ENCODE data around the gene CCDC107. TPM values are rescaled to one million over a fixed set of nuclear protein-coding genes. Genes with fewer than 3 reads are reported as not detected.

Gene CCDC107
- total RNA-seq, 1 experiment from 2014 or later: 12.0 TPM

DNA sequence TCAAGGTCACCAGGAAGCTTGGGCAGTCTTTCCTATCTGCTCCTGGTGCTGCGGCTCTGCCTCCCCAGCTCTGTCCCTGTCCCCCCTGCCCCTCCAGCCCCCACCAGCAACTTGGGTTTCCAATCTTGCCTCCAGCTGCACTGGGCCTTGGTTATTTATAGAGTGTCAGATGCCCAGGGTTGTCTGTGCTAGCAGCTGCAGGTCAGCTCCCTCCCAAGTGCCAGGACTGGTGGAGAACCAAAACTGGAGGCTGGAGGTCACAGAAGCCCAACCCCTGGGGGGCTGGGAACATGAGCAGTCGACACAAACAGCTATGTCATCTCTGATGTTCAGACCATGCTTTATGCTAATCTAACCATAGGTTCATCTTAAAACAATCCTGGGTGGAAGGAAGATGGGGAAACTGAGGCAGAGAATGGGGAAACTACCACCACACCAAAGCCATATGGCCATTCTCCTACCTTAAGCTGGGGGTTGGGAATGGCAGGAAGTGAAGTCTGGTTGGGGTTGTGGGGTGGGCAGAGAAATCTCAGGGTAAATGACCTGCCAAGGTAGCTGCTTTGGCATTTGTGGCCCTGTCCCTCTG is 30.0 kb downstream of the CCDC107 start:
- Histone ChIP-seq H4K8ac (replicated peaks; ENCODE audit: insufficient read length, low read depth, low read length) (no peak overlapping the region), H3K14ac (ENCODE audit: insufficient read depth, low read length) (no peak overlapping the region), H2AK5ac (ENCODE audit: insufficient read length, low read length) (no peak overlapping the region), H3T11ph (ENCODE audit: low read length) (no peak overlapping the region), H2BK15ac (ENCODE audit: low read depth, low read length) (no peak overlapping the region), H2AFZ (ENCODE audit: low read length) (no peak overlapping the region), H2BK120ac (ENCODE audit: low read depth, low read length, poor library complexity, severe bottlenecking) (no peak overlapping the region), H3K23ac (ENCODE audit: insufficient read length, low read depth, low read length) (no peak overlapping the region), H3K23me2 (ENCODE audit: insufficient read length, low read depth, low read length, poor library complexity, severe bottlenecking) (peaks cover 6% of the 10 kb centered on the region), H2BK5ac (ENCODE audit: insufficient read length, low read length) (no peak overlapping the region), H2BK20ac (ENCODE audit: low read depth, low read length, poor library complexity, severe bottlenecking) (no peak overlapping the region), H4K5ac (ENCODE audit: insufficient read length, low read depth, low read length) (no peak overlapping the region), H4K91ac (ENCODE audit: insufficient read length, low read depth, low read length) (no peak overlapping the region), H3K79me1 (ENCODE audit: insufficient read depth, low read depth, low read length, poor library complexity, severe bottlenecking) (no peaks in the 10 kb centered on the region), H3K18ac (ENCODE audit: insufficient read length, low read depth, low read length) (no peak overlapping the region), H3K9me3 (ENCODE audit: control insufficient read depth, low read depth, low read length) (no peaks in the 10 kb centered on the region), H3K4me2 (ENCODE audit: insufficient read depth, insufficient read length, low read length) (peak overlapping the region; percentile 67), H3K4ac (ENCODE audit: low read depth, low read length) (no peak overlapping the region), H2BK12ac (ENCODE audit: insufficient read length, low read depth, low read length) (no peak overlapping the region), H3K4me1 (ENCODE audit: insufficient read depth, low read length) (peaks cover 3% of the 10 kb centered on the region), H3K27ac (ENCODE audit: insufficient read length, low read depth, low read length) (no peak overlapping the region), H3K9ac (ENCODE audit: extremely low read depth, insufficient read length, low read length) (no peak overlapping the region), H3K56ac (ENCODE audit: insufficient read length, low read depth, low read length) (no peak overlapping the region), H3K79me2 (ENCODE audit: insufficient read depth, low read length) (no peaks in the 10 kb centered on the region; the same call in 1 of the 2 replicates), H4K20me1 (ENCODE audit: control insufficient read depth, insufficient read depth, insufficient read length) (no peaks in the 10 kb centered on the region), H3K27me3 (ENCODE audit: insufficient read depth, low read length) (no peaks in the 10 kb centered on the region)
- Mint-ChIP-seq H3K4me3 (peak overlapping the region; percentile 84 to 93; a peak in 4 of 5 replicates), H3K27ac (no peak overlapping the region), H3K4me1 (peaks cover 27 to 30% of the 10 kb centered on the region in 2 experiments), H3K9me3 (peaks cover 0 to 2% of the 10 kb centered on the region in 2 experiments; a peak in 2 of 5 replicates), H3K36me3 (ENCODE audit: insufficient read depth in 1 of 3, low read depth in 3 of 3) (peaks cover 32 to 56% (median 51%) of the 10 kb centered on the region in 3 experiments), H3K27me3 (ENCODE audit: low read depth) (no peaks in the 10 kb centered on the region; the same call in 1 of the 2 replicates)
- TF ChIP-seq, protein P1, sequence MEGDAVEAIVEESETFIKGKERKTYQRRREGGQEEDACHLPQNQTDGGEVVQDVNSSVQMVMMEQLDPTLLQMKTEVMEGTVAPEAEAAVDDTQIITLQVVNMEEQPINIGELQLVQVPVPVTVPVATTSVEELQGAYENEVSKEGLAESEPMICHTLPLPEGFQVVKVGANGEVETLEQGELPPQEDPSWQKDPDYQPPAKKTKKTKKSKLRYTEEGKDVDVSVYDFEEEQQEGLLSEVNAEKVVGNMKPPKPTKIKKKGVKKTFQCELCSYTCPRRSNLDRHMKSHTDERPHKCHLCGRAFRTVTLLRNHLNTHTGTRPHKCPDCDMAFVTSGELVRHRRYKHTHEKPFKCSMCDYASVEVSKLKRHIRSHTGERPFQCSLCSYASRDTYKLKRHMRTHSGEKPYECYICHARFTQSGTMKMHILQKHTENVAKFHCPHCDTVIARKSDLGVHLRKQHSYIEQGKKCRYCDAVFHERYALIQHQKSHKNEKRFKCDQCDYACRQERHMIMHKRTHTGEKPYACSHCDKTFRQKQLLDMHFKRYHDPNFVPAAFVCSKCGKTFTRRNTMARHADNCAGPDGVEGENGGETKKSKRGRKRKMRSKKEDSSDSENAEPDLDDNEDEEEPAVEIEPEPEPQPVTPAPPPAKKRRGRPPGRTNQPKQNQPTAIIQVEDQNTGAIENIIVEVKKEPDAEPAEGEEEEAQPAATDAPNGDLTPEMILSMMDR (conservative IDR thresholded peaks at IDR 0.05): no peak
- no CpG with 5 or more reads among the region's 2 CpGs for WGBS (ENCODE audit: extremely low coverage, insufficient read length, low lambda C conversion rate)
- no peak for DNase-seq

All from H9 (cell line).